HG03159 (cell line): Measurements from ENCODE around the gene FARS2.

ENCODE experiments used
- ATAC-seq: cut with Tn5 transposase; IDR thresholded peaks from one replicate; pipeline ENCODE4 v1.9.1; 2021; ENCODE audit warnings: mild to moderate bottlenecking, moderate library complexity; ENCODE audit not compliant: unreplicated experiment

FARS2 gene

DNA sequence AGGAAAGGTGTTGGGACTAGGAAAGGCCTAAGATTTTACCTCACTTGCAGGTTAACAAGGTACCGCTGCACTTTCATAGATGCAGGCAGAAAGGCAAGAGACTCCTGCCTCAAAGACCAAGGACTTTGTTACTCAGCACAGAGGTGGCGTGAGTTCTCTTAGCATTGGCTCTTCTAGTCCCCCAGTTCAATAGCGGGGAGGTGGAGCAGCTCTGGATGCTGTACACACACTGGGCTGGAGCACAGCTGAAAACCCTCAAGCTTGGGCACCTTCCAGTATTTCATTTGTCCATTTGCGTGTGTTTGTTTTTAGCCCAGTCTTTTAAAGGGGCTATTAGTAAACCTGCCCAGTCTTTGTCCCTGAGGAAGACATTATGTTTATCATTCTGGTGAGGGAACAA lies 345.2 kb downstream of the FARS2 start:
- no peak for ATAC-seq

DNA sequence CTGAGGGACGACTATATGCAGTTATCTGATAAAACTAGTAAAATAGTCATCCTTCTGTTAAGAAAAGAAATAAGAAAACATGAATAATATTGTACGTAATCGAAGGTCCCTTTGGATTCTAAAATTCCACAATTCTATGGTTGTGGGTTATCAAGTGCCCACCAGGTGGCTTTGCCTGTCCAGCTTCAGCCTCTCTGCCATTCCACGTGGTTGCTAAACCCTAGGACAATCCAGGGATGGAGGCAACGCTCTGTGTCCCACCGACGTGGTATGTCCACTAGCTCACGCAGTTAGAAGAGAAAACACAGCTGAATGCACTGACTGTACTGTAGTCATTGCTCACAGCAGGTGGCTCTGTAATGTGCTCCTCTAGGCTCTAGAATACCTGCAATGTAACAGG lies 349.3 kb downstream of the FARS2 start:
- no peak for ATAC-seq

DNA sequence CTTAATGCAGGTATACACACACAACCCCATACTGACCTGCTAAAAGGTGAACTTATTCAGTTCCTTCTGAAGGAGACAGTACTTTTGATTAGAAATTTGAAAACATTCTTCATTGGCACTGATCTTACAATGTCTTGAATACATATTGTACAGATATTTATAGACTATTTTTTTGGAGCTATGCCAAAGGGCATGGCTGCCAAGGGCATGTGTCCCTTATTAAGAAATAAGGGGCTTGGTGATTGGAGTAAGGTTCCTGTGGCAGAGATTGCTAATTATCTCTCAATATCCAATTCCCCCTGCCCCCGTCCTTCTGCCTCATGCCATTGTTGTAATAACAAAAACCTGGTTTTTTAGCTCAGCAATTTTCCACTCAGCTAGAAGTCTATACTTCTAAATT lies 355.9 kb downstream of the FARS2 start:
- no peak for ATAC-seq

DNA sequence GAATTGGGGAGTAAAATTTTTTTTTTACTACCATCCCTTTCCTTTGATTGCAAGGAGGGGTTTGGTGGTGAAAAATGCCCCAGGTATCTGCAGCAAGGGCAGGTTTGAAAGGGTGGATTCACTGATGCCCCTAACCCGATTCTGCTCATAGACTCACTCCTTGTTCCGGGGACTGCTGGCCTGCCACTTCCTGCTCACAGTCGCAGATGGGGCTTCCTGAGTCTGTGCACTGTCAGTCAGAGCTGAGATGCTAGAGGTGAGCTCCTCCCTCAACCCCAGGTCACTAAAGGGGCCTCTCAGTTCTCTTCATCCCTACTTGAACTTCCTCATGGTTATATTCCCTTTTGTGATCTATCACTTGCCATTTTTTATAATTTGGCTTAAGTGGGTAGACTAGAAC lies 357.9 kb downstream of the FARS2 start:
- ATAC-seq = peak; percentile 83

DNA sequence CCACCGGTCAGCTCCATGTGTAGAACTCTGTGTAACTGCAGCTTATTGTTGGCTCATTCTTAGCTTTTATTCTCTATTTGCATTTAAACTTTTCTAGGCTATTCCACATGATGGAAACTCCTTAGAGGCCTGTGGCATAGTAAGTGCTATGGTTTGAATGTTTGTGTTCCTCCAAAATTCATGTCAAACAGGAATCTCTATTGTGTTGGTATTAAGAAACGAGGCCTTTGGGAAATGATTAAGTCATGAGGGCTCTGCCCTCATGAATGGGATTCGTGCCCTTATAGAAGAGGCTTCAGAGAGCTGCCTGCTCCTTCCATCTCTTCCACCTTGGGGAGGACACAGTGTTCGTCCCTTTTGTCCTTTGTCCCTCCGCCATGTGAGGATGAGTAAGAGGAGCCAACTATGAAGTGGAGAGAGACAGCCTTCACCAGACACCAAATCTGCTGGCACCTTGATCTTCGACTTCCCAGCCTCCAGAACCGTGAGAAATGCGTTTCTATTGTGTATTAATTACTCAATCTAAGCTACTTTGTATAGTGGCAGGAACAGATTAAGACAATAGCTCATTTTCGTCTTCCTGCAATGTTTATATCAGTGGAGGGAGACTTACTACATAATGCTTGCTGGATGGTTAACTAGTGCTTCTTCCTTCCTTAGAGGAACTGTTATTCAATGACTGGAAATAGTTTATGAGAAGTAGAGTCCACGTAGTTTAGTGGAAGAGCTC lies 361.1 kb downstream of the FARS2 start:
- no peak for ATAC-seq

DNA sequence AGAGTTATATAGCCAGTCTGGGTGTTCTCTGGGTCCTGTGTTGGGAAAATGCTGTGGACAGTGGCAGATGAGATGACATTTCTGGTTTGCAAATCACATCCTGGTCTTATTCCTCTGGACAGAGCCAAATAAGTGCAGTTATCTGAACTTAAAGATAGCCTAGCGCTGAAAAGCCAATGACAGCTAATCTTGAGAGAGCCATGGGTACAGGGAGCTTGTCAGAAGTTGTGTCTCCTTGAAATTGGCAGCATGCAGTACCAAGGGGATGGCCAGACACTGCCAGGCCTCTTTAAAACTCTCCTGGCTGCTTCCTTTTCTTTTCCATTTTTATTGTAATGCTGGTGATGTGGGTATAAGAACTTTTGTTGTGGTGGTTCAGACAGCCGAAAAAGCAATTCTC lies 362.5 kb downstream of the FARS2 start:
- no peak for ATAC-seq

DNA sequence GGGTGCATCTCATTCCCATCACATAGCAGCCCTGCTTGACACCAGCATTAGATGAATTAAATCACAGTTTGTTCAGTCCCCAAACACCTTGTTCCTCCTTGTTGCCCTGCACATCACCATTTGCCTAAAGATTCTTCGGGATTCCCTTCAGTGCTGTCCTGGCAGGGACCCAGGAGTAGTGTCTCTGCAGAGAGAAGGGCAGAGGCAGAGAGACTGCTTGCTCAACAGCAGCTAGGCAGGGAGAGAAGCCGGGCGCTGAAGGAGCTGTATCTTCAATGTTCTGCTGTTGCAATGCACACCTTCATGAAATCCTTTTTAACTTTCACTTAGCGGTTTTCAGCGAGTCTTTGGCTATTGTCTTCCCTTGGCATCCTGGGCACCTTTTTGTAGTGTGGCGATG lies 362.9 kb downstream of the FARS2 start:
- ATAC-seq = no peak

DNA sequence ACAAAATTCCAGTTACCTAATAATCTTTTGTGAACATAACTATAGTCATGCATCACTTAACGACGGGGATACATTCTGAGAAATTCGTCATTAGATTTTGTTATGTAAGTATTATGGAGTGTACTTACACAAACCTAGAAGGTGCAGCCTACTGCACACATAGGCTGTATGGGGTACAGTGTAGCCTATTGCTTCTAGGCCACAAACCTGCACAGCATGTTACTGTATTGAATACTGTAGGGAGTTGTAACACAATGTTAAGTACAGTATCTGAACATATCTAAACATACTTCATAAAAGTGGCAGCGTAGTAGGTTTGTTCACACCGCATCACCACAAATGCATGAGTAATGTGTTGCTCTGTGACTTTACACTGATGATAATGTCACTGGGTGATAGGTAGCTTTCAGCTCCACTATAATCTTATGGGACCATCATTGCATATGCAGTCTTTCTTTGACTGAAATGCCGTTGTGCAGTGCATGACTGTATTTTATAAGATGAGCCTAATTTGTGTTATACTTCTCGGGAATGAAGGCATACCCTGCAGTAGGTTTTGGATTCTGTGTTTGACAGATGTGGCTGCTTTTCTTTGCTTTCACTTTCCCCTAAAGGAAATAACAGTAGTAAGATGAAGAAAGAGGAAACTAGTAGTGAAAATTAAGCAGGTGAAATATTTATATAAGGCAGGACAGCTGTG lies 365.6 kb downstream of the FARS2 start:
- ATAC-seq = peak; percentile 95

DNA sequence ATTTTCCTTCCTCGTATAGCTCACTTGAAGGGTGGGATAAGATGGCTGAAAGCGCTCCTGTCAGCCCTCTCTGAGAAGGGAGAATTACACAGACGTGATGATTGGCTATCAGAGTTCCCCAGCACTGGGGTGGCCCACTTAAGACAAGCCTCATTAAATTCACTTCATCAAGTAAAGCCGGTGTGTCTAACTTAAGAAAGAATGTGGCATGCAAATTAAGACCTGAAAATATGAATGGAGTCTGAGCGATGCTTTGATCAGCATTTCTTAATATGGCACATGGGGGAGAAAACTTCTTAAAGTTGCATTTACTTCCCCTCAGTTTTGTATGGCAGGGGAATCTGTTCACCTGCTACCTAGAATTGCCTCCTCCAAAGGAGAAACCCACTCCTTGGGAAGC lies 369.3 kb downstream of the FARS2 start:
- ATAC-seq = no peak

DNA sequence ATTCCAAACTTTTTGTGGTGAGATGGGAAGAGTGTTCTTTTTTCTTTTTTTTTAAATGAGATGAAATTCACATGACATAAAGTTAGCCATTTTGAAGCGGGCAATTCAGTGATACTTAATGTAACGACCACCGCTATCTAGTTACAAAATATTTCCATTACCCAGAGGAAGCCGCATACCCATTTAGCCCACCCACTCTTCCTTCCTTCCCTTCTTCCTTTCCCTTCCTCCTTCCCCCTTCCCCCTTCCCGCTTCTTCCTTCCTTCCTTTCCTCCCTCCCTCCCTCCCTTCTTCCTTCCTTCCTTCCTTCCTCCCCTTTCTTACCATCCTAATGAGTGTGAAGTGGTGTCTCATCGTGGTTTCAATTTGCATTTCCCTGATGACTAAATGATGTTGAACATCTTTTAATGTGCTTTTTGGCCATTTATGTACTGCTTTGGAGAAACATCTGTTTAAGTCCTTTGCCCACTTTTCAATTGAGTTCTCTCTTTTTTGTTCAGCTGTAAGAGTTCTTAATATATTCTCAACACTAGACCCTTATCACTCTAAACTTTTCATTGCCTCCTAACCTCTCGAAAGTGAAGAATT lies 371.1 kb downstream of the FARS2 start:
- no peak for ATAC-seq

DNA sequence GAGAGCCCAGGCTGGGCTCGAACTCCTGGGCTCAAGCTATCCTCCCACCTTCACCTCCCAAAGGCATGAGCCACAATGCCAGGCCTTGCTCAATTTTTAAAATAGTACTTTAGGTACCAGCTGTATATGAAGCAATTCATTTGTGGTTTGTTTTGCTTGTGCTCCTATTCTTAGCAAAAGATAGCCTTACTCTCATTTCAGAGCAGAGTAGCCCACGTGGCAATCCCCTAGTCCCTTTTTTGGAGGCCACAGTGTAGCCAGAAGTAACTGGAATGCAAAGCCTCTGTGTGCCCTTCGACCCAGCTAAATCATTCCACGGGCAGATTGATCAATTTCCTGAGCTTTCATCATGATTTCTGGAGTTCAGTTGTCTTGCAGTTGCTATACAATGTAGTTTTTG lies 373.2 kb downstream of the FARS2 start:
- no peak for ATAC-seq

DNA sequence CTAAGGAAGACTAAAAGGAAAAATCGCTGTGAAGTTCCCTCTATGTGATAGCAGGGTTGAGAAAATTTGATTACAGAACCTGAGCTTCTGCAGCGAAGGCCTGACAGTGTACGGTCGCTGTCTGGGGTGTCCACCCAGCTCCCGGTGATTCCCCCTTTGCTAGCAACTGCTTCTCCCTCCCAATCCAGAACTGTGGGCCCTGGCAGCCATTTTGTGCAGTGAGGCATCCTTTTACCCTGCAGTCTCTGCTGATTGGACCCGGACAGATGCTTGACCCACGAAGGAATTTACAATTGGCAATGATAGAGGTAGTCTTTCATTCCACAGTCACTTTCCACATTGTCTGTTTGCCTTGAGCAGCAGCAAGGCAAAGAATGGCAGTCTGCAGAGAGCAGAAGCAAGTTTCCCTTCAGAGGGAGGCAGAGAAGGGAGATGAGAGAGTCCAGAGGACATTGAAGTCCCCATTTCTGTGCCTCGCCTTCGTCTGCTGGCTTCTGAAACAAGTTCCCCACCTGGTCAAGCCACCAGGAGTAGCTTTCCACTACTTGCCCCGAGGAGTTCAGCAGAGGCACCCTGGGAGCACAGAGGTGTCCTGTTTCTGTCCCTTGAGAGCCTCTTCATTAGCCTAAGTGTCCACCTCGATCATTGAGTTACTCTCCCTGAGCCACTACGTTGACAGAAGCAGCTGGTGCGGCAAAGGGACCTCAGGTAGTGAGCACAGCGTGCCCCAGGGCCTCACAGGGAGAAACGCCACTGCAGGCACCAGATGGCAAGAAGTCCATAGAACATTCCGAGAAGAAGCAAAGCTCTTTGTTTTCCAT lies 375.1 kb downstream of the FARS2 start:
- no peak for ATAC-seq

DNA sequence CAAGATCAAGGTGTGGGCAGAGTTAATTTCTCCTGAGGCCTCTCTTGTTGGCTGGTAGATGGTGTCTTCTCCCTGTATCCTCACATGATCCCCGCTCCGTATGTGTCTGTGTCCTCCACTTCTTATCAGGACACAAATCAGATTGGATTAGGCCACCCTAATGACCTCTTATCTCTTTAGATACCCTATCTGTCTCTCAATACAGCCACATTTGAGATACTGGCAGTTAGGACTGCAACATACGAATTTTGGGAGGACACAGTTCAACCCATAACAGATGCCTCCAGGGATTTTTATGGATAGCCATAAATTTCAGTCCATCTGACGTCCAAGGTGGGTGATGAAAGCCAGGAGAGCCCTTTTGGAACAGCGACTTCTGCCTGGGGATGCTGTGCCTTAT lies 376.4 kb downstream of the FARS2 start:
- no peak for ATAC-seq

DNA sequence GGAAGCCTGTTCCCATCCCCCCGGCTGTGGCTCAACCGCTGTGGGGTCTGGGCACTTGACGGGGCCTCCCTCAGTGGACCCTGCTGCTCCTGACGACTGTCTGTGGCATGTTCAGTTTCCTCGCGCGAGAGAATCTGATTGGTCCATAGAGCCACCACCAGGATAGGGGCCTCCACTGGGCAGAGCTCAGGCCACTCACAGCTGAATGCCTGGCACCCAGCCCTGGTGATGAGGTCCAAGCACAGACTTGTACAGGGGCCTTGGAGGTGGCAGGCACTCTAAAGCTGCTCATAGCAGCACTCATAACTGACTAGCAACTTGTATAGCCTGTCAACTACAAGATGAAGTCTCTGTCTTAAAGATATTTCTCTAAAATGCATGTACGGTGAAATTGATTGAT lies 377.4 kb downstream of the FARS2 start:
- ATAC-seq = no peak

DNA sequence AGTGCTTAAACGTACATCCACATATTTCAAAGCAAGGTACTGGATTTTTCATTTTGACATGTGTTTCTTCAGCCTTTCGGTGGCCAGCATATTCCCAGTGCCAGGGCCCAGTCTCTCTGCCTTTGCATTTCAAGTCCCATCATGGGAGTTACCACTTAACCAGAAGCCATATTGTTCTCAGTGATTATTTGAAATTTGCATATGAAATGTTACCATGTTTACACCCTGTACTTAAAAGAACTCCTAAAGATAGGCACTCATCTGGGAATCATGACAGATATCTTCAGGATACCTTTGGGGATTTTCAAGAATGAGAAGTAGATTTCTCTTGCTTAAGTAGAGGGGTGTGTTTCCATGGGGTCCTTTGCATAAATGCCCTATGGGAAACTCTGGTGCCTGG lies 377.9 kb downstream of the FARS2 start:
- no peak for ATAC-seq

DNA sequence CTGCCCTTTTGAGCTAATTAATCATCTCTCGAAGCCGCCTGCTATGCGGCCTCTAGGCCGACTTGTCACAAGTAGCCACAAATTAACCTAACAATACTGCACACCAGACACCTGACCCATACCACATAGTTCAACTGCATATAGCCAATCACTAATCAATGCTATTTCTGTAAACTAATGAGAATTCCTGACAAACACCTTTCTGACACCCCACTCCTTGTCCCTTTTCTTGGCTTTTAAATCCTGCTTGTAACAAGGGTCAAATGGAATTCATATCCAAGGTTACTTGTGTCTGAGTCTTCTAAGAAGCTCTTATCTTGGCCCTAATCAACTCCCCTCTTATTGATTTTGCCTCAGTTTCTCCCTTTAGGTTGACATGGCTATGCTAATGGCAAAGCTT lies 379.3 kb downstream of the FARS2 start:
- ATAC-seq = no peak

DNA sequence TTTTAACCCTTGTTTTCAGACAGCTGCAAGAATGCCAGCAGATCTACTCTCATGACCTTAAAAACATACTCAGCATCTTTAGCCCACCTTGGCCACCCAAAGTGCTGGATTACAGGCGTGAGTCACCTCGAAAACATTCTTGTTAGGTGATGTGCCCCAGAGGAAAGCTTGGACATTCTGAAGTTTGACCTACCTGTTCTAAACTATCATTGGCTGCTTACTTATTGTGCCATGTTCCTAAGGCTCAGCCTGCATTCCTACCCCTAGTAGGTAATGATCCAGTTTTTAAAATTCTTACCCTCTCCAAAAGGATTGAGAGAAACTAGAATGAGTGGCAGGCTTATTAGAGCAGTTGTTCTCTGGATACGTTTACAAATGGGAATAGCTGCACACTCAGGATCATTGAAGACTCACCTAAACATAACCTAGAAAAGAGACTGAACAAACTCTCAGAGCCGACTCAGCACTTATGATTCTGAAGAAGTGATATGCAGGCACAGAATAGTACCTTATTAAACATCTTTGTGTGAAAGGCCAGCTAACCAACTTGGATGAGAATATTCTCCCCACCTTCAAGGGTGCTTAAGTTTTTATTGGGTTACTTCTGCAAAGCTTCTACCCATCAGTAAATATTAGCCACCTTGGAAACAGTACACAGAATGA lies 383.3 kb downstream of the FARS2 start:
- no peak for ATAC-seq

DNA sequence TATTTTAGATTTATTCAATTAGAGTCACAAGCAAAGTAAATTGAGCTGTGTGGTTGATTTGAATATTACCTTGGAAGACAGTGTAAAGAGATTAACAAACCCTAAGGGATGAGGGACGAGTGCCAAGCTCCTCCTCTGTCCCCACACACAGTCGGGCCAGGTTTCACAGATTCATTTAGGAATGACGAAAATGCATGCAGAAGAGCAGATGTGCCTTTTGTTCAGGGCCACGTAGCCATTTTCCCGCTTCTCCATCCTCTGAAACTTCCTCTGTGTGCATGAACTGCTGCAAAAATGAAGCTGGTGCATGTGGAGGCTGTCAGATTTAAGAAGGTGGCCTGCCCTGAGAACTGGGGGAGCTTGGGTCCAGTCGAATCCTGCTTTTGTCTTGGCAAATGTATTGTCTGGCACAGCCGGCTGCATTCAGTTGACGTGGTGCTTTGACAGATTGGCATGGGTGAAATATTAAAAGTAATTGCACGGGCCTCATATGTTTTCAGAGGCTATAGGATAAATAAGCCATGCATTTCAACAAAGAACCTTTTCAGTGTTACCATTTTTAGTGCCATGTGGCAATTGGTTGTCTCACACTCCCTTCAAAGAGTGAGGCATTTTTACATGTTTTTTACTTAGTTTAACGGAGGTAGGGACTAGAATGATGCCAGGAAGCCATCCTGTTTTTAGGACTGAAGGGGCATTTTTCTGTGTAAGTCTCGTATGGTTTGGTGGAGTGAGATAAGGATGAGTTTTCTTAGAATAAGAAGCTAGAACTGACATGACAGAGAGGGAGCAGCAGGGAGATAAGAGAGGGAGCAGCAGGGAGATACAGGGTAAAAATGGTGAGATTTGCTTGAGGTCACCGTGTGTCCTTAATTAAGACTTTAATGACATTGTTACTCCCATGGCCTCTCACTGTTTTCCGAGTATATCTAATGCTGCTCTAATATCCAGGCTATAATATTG lies 384.3 kb downstream of the FARS2 start:
- ATAC-seq = no peak

DNA sequence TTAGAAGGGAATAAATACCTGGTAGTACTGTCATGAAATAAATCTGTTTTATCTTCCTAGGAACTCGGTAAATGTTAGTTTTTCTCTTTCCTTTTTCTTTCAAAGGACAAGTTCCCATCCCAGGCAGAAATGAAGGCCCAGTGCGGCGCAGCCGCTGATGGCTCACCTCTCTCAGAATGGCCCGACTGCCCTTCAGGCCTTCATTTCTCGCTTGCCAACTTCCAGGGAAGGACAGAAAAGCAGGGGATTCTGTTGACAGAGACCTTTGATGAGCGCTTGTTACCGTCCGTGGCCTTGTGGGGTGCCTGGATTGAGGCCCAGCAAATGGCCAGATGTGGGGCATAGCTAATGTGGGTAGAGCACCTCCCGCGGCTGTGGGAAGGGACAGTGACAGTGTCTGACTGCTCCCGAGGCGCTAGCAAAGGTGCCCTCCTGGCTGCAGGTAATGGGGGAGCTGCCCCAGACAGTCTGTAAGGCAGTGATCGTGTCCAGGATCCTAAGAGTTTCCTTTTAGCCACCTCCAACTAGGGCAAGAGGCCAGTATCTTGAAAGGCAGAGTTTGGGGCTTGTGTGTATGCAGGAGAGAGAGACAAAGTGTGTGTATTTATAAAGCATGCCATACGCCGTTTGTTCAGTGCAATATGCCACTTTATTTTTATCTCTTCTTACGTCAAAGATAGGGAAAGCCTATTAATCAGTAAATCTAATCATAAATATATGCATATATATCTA lies 391.3 kb downstream of the FARS2 start:
- no peak for ATAC-seq
